Activated T-cell treated with anti-CD3 and anti-CD28 coated beads, Interleukin-2, amount 50 U/mL, for 48 hours (primary cell): ENCODE measurements around the gene SERPIND1.
A peak's percentile ranks its signal among the peaks of the same experiment; 100 is the strongest.

ENCODE experiments used
- DNase-seq, 2 experiments: peaks; one replicate each; pipeline ENCODE4 v3.0.0-alpha.2; 2020

Gene SERPIND1

DNA sequence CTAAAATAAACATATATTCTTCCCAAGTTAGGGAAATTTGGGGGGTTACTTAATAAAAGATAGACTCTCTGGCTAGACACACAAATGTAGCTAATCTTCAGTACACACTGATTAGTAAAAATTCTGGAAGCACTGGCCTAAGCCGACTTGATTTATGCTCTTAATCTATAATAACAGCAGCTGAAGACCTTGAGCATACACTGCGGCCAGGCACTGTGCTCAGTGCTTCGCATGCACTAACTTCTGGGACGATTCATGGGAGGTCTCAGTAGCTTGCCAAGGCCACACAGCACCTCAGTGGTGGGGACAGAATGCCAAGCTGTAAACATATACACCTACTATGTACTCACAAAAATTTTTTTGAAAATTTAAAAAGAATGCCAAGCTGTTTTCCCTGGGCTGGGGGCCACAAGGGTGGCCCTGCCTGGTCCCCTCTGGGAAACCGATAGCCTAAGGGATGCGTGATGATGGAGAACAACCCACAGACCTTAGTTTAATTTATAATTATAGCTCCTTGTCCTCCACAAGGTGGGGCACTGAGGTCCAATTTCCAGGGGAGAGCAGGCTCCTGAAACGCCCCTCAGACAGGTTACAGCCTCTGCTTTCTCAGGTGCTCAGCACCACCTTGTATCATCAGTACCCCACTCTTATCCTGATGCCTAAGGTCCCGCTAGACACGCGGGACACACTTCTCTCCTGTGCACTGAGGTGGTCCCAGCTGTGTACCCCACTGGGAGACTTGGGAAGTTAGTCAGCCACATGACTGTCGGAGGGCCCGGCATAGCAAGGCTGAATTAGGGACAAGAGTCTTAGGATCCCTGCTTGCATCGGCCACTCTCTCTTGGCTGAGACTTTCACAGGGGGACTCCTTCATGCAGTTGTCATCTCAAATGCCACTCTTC is 20.1 kb downstream of the SERPIND1 start:
- DNase-seq: no peak

DNA sequence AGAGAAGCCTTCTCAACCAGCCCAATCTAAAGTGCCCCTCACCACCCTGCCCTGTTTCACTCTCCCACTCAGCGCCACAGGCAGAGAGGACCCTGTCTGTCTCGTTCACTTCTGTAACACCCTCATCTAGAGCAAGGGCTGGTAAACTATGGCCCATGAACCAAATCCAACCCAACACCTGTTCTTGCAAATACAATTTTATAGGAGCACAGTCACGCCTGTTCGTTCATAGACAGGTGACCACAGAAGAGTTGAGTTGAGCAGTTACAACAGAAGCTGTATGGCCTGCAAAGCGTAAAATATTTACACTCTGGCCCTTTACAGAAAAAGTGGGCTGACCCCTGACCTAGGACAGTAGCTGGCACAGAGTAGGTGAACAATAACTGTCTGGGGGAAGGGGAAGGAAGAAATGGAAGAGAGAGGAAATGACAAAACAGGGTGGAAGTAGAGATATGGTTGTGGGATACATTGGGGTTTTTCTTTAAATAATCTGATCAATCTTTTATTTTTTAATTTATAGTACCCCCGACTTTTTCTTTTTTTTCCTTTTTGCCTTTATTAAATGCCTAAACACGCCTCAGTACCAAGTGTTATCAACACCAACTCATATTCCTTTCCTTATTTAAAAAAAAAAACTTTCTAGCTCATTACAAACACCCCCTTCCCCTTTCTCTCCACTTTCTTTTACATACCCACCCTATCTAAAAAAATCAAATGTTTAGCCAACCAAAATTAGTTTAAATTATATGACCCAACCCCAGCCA is 20.9 kb downstream of the SERPIND1 start:
- no peak for DNase-seq

DNA sequence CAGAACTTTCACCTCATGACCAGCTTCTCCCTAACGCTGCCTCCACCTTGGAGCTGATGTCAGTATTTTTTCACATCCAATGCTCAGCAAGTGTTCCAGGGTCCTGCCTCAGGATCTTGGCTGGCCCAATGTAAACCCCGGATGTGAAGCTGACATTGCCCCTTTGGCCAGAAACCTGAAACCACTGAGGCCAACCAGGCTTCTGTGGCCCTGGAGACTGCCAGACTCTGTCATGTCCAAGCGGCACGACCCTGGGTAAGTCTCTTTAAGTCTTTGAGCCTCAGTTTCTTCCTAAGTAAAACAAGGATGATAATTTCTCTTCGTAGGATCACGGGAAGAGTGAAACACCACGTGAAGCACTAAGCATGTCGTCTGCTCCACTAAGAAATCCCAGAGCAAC is 22.8 kb downstream of the SERPIND1 start:
- DNase-seq: no peak

DNA sequence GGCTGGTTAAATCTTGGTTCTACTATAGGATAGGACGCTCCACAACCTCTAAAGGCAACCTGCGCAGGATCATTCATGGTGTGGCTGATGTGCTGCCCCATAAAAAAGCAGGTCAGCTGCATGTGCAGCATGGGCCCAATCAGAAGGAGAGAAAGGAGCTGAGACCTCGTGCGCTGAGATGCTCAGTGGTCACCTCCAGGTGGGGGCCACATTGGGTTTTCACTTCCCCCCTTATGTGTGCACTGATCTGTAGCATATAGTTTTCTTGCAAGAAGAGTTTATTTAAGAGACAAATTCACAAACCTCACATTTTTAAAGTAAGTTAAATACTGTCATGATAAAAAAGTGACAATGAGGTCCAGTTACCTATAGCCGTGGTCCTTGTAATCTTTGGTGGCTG is 24.3 kb downstream of the SERPIND1 start:
- DNase-seq: no peak

DNA sequence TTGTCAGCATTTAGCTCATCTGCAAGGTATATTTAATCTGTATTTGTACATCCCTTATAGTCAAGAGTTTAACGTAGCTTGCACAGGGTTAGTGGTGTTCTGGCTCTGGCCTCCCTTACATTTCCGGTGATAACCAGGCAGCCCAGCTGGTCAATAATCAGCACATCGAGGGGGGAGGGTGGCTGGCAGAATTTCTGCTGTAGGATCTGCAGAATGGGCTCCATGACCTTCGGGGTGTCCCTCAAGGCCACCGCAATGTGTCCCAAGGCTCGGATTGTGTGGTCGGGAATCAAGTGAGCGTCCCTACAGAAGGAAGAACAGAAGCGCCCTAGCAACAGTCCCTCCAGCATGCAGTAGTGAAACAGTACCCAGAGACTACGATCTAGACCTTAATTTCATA is 25.1 kb downstream of the SERPIND1 start:
- DNase-seq: no peak

DNA sequence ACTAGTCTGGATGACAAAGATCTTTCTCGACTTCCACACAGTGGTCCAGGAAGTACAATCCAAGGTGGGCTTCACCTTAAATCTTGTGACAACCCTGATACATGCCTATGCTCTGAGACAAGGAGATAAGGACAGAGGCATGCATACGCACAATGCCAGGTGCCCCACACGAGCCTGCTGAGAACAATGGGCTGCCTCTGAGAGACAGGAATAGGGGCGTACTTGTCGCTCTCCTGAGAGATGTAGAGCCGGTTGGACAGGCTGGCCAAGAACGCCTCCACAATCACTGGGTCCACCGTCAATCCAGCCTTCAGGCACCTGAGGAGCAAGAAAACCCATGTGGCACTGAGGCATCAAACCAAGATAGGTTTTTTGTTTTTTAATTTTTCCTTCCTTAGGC is 25.5 kb downstream of the SERPIND1 start:
- DNase-seq: no peak

DNA sequence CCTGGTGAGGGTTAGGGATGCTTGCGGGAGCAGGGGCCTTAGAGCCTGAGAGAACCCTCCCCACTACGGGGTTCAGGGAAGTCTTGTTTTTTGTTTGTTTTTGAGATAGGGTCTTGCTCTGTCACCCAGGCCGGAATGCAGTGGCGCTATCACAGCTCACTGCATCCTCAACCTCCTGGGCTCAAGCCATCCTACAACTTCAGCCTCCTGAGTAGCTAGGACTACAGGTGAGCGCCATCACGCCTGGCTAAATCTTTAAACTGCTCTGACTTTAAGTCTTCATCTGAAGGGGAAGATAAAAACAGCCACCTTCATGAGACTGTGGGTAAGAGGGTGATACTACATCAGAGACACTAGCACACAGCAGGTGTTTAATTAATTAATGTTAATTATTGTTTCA is 28.5 kb downstream of the SERPIND1 start:
- DNase-seq: no peak

DNA sequence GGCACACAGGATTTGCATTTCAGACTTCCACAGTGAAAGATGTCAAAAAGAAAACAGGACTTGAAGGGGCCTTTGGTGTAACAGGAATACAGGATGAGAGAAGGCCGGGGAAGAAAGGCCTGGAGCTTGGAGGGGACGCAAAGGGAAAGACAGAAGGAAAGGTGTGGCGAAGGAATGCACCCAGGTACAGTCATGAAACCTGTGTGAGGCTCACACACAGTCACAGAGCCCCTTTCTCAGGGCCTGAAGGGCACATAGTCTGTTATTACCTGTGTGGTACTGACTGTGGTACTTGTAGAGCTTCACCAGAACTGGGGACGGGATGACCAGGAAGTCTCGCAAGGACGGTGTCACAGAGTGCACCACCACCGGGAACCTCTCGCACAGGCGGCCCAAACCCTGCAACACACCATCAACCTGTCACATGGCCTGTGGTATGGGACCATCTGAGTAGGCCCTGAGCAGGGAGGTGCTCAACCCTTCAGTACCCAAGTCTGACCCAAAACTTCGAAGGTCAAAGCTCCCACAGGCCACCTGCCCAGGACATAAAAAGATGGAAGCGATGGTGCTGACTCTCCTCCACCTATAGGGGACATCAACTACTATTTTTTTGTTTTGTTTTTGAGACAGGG is 29.1 kb downstream of the SERPIND1 start:
- DNase-seq: no peak

DNA sequence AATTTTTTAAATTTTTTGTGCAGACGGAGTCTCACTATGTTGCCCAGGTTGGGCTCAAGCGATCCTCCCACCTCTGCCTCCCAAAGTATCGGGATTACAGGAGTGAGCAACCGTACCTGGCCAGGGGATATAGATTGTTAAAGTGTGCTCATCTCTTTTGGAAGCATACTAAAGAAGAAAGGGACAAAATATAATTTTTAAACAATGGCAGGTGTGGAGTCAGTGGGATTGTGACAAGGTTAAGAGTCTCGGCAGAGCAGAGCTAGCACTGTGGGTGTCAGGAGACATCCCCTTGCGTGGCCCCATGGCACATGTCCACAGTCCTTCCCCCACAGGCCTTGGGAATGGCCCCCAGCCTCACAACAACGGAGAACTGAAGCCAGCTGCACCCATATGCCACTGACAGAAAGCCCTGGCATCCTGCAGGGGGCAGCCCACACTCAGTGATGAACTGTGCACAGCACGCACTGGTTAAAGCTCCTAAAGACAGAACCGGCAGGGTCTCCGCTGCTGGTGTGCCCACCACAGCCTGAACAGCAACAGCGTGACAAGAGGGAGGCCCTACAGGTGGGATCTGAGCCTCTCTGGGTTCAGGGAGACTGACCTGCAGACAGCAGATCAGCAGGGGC is 29.9 kb downstream of the SERPIND1 start:
- DNase-seq: peak; percentile 52 to 55

DNA sequence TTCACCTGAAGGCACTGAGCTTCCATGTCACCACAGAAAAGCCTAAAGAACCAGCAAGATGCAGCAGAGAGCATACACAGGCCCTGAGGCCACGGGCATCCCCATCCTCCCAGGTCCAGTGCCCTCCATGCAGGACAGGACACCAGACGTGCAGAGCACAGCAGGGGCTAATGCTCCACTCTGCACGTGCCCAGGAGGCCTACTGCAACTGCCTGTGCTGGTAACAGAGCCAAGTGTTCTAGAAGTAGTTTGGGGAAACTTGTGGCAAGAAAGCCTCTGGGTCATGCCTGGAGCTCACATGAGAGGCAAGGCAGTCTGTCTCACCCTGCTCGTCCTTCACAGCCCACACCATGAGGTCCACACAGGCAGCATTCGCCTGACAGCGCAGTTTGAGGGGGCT is 30.7 kb downstream of the SERPIND1 start:
- no peak for DNase-seq

DNA sequence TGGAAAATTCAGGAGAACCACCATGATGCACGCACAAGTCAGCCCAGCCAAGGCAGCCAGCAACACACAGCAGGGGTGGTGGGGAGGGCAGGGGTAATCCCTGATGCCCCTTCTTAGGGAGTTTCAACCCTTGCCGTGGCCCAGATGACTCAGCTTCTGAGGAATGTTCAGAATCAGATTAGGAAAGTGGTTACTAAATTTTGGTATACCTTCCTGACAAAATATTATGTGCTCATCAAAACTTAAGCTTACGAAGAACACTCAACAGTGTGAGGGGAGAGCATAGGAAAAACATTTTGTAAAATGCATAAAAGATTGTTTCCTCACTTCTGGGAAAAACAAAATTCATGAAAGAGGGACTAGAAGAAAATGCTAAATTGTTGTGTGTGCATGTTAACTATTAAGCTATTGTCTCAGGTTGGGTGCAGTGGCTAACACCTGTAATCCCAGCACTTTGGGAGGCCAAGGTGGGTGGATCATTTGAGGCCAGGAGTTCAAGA is 32.1 kb downstream of the SERPIND1 start:
- DNase-seq: no peak

DNA sequence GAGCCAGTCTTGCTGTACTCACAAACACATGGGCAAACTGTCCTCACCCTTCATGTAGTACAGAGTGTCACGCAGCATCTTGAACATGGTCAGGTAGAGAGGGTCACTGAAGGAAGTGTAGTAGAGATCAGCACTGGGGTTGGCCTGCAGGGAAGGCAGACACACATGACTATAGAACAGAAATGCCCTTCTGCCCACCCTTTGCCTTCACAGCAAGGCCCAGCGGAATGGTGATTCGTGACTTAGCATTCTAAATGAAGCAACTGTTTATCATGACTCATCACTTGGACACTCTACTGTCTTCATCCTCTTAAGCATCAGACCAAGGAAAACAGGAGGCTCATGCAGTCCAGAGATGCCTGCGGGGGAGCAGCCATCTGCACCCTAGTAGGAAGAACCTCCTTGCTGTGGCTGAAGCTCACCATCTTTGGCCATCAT is 33.4 kb downstream of the SERPIND1 start:
- DNase-seq: no peak

DNA sequence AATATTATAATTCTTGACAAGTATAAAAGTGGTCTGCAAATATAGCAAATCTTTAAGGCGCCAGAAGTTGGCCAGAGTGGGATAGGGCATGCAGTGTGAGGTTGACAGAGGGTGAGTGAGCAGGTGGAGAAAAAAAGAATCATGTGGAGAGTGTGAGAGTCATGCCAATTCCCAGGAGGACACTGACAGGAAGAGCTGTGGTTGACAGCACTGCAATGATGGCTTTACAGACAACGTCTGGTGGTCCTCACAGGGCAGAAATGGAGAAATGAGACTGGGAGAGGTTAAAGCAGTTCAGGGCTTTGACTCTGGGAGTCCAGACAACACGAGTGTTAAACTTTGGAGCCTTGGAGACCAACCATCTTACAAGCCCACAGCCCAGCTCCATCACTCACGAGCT is 34.9 kb downstream of the SERPIND1 start:
- DNase-seq: no peak

DNA sequence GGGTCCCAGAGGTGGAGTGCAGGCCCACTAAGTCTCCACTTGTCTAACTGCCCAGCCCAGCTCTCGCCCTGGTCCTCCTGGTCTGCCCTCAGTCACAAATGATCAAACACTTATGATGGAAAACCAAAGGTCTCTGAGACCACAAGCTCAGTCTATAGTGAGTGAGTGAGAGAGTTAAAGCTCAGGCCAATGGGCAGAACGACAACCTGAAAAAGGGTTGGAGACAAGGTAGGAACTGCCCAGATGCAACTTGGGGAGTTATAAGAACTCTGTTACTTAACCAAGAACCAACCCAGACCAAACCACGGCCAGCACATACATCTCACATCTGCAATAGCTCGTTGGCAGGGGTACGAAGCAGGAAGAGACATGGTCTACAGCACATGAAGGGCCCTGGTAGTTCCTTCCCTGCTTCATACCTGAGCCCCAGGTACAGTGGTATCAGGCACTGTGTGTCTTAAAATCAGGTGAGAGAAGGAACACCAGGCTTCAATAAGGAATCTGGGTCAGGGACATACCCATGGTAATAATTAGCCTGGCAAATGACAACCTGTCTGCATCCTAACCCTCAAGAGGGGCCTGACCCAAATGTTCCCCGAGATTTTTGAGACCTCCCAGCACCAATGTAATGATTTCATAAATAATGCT is 35.7 kb downstream of the SERPIND1 start:
- no peak for DNase-seq

DNA sequence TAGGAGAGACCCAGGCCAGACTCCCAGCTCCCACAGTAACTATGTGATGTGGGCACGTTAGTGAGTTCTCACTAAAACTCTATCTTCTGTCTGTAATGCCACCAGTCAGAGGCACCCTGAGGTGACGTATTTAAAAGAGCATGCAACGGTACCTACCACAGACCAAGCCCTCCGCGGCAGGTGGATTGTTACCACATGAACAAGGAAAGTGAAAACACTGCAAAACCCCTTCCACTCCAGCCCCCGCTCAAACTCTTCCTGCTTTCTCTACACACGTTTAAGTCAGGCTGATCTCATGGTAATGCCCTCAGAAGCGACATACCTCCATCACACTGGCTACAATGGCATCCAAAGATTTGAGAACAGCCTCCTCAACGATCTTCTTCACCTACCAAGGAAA is 36.7 kb downstream of the SERPIND1 start:
- DNase-seq: peak; percentile 36 to 40

DNA sequence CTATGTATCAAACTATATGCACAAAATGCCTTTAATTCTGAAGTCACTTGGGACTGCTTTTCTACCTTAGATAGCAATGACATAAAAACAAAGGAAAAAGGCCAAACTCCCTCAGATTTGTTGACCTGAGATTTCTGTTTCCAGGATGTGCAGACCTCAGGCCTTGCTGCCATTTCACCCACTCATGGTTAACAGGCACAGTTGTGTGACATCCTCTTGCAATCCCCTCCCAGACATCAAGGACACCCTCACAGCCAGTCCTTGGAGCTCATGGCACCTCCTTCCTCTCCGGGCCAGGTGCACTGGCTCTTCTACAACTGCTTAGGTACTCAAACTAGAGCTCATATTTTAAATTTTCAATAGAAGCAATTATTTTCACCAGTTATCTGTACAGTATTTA is 37.3 kb downstream of the SERPIND1 start:
- no peak for DNase-seq

DNA sequence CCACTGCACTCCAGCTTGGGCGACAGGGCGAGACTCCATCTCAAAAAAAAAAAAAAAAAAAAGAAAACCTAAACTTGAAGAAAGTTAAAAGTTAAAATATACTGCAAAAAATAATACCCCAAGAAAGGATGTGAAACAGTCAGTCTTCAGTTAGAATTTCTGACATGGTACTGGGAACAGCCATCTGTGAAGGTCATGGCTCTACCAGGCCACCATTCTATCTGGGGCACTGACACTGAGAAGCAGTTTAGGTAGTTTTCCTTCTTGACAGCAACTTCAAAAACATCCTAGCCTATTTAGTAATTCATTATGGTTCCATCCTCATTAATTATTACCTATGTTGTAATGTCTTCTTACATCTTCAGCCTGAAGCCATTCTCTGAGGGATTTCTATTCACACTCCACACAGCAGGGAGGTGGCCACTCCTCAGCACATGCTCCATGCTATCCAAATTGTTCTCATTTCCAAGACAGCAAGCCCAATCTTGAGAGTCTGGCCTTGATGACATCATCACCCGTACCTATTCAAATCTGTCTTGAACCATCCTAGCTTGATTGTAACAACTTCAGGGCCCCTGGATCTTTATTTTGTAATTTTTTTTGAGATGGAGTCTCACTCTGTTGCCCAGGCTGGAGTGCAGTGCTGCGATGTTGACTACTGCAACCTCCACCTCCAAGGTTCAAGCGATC is 38.2 kb downstream of the SERPIND1 start:
- DNase-seq: no peak

DNA sequence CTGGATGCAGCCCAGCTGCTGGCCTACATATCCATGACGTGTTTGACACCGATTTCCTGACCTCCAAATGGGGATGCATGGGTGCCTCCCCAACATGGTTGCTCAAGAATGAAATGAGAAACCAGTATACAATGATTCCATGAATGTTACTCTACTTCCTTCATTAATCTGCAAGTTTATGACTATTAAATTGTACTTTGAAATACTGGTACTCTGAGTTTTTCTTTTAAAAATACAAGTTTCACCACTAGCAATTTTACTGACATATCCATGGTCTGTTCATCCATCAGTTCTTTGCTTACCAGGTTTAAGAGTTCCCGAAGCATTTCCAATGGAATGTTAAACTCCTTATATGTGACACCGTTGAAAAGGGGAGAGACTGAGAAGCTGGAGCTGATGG is 39.1 kb downstream of the SERPIND1 start:
- DNase-seq: no peak

DNA sequence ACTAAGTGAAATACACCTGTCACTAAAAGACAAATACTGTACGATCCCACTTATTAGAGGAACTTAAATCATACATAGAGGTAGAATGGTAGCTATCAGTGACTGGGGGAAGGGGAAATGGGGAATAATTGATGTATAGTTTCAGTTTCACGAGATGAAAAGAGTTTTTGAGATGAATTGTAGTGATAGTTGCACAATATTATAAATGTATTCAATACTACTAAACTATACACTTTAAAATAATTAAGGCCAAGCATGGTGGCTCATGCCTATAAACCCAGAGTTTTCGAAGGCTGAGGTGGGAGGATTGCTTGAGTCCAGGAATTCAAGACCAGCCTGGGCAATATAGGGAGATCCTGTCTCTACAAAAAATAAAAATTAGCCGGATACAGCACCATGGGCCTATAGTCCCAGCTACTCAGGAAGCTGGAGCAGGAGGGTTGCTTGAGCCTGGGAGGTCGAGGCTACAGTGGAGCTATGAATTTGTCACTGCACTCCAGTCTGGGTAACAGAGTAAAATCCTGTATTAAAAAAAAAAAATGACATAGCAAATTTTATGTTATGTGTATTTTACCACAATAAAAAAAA is 40.4 kb downstream of the SERPIND1 start:
- DNase-seq: no peak

DNA sequence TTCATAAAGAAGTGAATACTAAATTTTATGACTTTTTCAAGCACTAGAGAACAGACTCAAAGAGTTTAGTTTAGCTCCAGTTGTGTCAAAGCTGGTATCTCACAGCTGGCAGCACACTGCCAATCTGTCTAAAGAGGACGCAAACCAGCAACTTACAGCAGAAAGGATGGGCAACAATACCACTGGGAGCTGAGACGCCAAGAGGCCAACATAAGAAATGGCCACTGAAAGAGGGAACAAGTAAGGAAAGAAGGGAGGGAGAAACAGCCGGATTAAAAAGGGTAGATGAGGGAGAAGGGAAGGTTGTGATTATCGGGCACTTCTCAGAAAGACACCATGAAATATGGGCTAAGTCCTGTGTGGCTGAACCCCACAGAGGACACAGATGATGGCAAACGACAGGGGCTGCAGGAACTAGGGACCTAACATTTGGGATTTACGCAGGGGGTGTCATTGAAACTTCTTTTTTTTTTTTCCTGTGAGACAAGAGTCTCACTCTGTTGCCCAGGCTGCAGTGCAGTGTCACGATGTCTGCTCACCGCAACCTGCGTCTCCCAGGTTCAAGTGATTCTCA is 41.7 kb downstream of the SERPIND1 start:
- no peak for DNase-seq

DNA sequence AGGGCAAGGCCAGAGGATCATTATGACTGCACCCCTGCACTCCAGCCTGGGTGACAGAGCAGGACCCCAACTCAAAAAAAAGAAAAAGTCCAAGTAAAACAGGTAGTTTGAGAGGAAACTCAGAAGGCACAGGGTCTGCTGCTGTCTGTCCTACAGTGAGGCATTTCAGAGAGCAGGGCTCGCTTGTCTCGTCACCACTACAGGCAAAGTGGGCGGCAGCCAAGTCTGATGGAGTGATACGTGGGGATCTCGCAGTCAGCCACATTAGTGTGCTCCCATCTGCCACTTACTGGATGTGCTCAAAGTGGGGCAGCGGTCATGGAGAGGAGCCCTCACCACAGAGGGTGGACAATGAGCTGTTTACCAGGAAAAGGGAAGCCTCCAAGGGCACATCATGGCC is 42.6 kb downstream of the SERPIND1 start:
- no peak for DNase-seq
